Common myeloid progenitor, CD34-positive (primary cell): ENCODE measurements around the gene KRTAP5-2.

ENCODE experiments used
- CTCF ChIA-PET: fragments of 350-600 bp; sonication (Branson Sonifier 250); formaldehyde crosslinking; loops from one replicate; lab custom pipeline; 2021; ENCODE audit warnings: antibody characterized with exemption; lab: Charles Lee
- POLR2A ChIA-PET: fragments of 350-600 bp; sonication (Branson Sonifier 250); formaldehyde crosslinking; loops from one replicate; lab custom pipeline; 2021; ENCODE audit warnings: antibody characterized with exemption; lab: Charles Lee
- DNase-seq, 3 donors: peaks; one replicate each; pipeline versions ENCODE4 v3.0.0 to v3.0.0-alpha.2; 2013
- H3K27ac ChIP-seq, 2 experiments: 1 replicate in 1 of 2; 2 replicates in 1 of 2; pipeline ENCODE4 v1.7.0; 2013; ENCODE audit warnings: inconsistent platforms in 2 of 2, low read length in 2 of 2, mild to moderate bottlenecking in 2 of 2, low read depth in 1 of 2, moderate library complexity in 1 of 2; ENCODE audit not compliant: severe bottlenecking in 2 of 2, insufficient read depth in 1 of 2, poor library complexity in 1 of 2
- H3K27me3 ChIP-seq, 5 experiments: replicated peaks in 2 of 5; 1 replicate in 3 of 5; 2 replicates in 2 of 5; pipeline versions ENCODE4 v1.6.1 to v1.7.0; 2013; ENCODE audit warnings: low read length in 4 of 5, mild to moderate bottlenecking in 2 of 5, moderate library complexity in 2 of 5, inconsistent platforms in 1 of 5; ENCODE audit not compliant: insufficient read depth in 5 of 5, control insufficient read depth in 4 of 5
- H3K36me3 ChIP-seq, 4 experiments: 1 replicate in 2 of 4; 2 replicates in 2 of 4; pipeline versions ENCODE4 v1.6.1 to v1.7.0; 2013; ENCODE audit warnings: low read length in 3 of 4, control low read depth in 1 of 4, mild to moderate bottlenecking in 1 of 4; ENCODE audit not compliant: control insufficient read depth in 4 of 4, insufficient read depth in 4 of 4
- H3K4me1 ChIP-seq, 4 experiments: 1 replicate in 3 of 4; 2 replicates in 1 of 4; pipeline versions ENCODE4 v1.6.1 to v1.7.1; 2013; ENCODE audit warnings: low read length in 3 of 4, mild to moderate bottlenecking in 3 of 4, control low read depth in 1 of 4, inconsistent platforms in 1 of 4, moderate library complexity in 1 of 4; ENCODE audit not compliant: control insufficient read depth in 4 of 4, insufficient read depth in 4 of 4; ENCODE audit errors: control extremely low read depth in 1 of 4
- H3K4me3 ChIP-seq, 7 experiments: 1 replicate in 4 of 7; 2 replicates in 3 of 7; pipeline versions ENCODE4 v1.5.1 to v1.7.0; 2013; ENCODE audit warnings: mild to moderate bottlenecking in 7 of 7, low read length in 6 of 7, moderate library complexity in 6 of 7, inconsistent platforms in 2 of 7, low read depth in 2 of 7, control low read depth in 1 of 7; ENCODE audit not compliant: insufficient read depth in 4 of 7, control insufficient read depth in 1 of 7; ENCODE audit errors: extremely low read depth in 1 of 7
- H3K9me3 ChIP-seq, 5 experiments: 1 replicate in 4 of 5; 2 replicates in 1 of 5; pipeline versions ENCODE4 v1.6.1 to v1.7.1; 2013; ENCODE audit warnings: low read length in 4 of 5, mild to moderate bottlenecking in 2 of 5, inconsistent platforms in 1 of 5, low read depth in 1 of 5, moderate library complexity in 1 of 5; ENCODE audit not compliant: control insufficient read depth in 4 of 5, insufficient read depth in 2 of 5; ENCODE audit errors: control extremely low read depth in 1 of 5
- WGBS: methylation state at CpG from one replicate; pipeline ENCODE4 v1.1.5; 2013; ENCODE audit not compliant: insufficient coverage; 5-methylcytosine and 5-hydroxymethylcytosine counted together

The KRTAP5-2 gene

GRCh38 chr11:1570001-1570453 is 28.1 kb downstream of the KRTAP5-2 start:
- Histone ChIP-seq H3K27ac (no peak overlapping the region), H3K4me1 (peaks cover 0 to 30% (median 20%) of the 10 kb centered on the region in 4 experiments), H3K4me3 (no peak overlapping the region), H3K36me3 (no peaks in the 10 kb centered on the region), H3K27me3 (peaks cover 0 to 89% (median 27%) of the 10 kb centered on the region in 5 experiments), H3K9me3 (no peaks in the 10 kb centered on the region)
- DNase-seq, result no peak
- ChIA-PET CTCF (interaction anchor here (1.0 to 1.5 kb wide), 3 partner anchors 10 to 26 kb away, joined by 4 to 7 read pairs (median 4); no protein-coding TSS in a partner anchor), POLR2A (no interaction called here)
- WGBS, result 81% methylated on average over 6 of the region's 11 CpGs

- CTCF ChIA-PET, result interaction anchor here (1.0 to 1.5 kb wide), 3 partner anchors 10 to 25 kb away, joined by 4 to 7 read pairs (median 4); no protein-coding TSS in a partner anchor
- no peak overlapping the region for H3K27ac ChIP-seq
- no peak overlapping the region for H3K4me3 ChIP-seq
- H3K4me1 ChIP-seq, result peaks cover 0 to 28% (median 17%) of the 10 kb centered on the region in 4 experiments
- H3K27me3 ChIP-seq, result peaks cover 0 to 90% (median 30%) of the 10 kb centered on the region in 5 experiments
- POLR2A ChIA-PET, result interaction anchor here (1.7 kb wide), 1 partner anchor 9 kb away, joined by 3 read pairs; no protein-coding TSS in a partner anchor
- no peak for DNase-seq
- no peaks in the 10 kb centered on the region for H3K9me3 ChIP-seq
- 73% methylated on average over 14 of the region's 14 CpGs for WGBS
- H3K36me3 ChIP-seq, result no peaks in the 10 kb centered on the region
Measured at GRCh38 chr11:1569251-1569780, 28.8 kb downstream of the KRTAP5-2 start.

- no peak overlapping the region for H3K4me3 ChIP-seq
- peaks cover 0 to 90% (median 23%) of the 10 kb centered on the region in 5 experiments for H3K27me3 ChIP-seq
- ChIA-PET CTCF (no interaction called here), POLR2A (interaction anchor here (0.6 to 1.7 kb wide), 2 partner anchors 9 to 39 kb away, joined by 3 to 4 read pairs; no protein-coding TSS in a partner anchor)
- WGBS, result 42% methylated on average over 10 of the region's 13 CpGs
- H3K9me3 ChIP-seq, result no peaks in the 10 kb centered on the region
- no peak overlapping the region for H3K27ac ChIP-seq
- H3K36me3 ChIP-seq, result no peaks in the 10 kb centered on the region
- peak; percentile 51 to 76 (median 68) for DNase-seq
- peaks cover 0 to 20% (median 12%) of the 10 kb centered on the region in 4 experiments for H3K4me1 ChIP-seq
Measured at GRCh38 chr11:1568441-1568911, 29.6 kb downstream of the KRTAP5-2 start.

DNA sequence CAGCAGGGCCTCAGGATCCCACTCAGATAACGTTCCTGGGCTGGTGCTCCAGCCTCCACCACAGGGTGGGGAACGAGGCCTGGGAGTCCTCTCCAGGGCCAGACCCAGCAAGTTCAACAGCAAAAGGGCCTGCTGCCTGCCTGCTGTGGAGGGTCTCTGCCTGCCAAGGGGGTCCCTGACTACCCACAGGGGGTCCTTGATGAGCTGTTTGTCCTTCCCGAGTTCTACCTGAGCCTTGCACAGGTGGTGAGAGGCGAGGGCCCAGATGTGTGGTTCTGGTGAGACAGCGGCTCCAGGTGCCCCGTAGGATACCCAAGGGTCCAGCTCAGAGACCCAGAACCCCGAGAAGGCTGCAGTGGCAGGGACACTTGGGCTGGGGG is 30.4 kb downstream of the KRTAP5-2 start:
- ChIA-PET POLR2A (interaction anchor here (0.6 kb wide), 1 partner anchor 40 kb away, joined by 4 read pairs; no protein-coding TSS in a partner anchor), CTCF (no interaction called here)
- no peak overlapping the region for H3K4me3 ChIP-seq
- peaks cover 0 to 90% (median 23%) of the 10 kb centered on the region in 5 experiments for H3K27me3 ChIP-seq
- H3K9me3 ChIP-seq, result no peaks in the 10 kb centered on the region
- peaks cover 0 to 13% (median 10%) of the 10 kb centered on the region in 4 experiments for H3K4me1 ChIP-seq
- H3K36me3 ChIP-seq, result no peaks in the 10 kb centered on the region
- DNase-seq, result no peak
- 88% methylated on average over 7 of the region's 7 CpGs for WGBS
- H3K27ac ChIP-seq, result no peak overlapping the region

- H3K4me1 ChIP-seq, result peaks cover 0 to 9% (median 8%) of the 10 kb centered on the region in 4 experiments
- no peak for DNase-seq
- CTCF ChIA-PET, result no interaction called here
- POLR2A ChIA-PET, result interaction anchor here (0.5 kb wide), 1 partner anchor 9 kb away, joined by 3 read pairs; no protein-coding TSS in a partner anchor
- peaks cover 0 to 89% (median 23%) of the 10 kb centered on the region in 5 experiments for H3K27me3 ChIP-seq
- H3K36me3 ChIP-seq, result no peaks in the 10 kb centered on the region
- no peaks in the 10 kb centered on the region for H3K9me3 ChIP-seq
- no peak overlapping the region for H3K4me3 ChIP-seq
- 86% methylated on average over 13 of the region's 13 CpGs for WGBS
- H3K27ac ChIP-seq, result no peak overlapping the region
Measured at GRCh38 chr11:1567052-1567720, 30.9 kb downstream of the KRTAP5-2 start.

DNA sequence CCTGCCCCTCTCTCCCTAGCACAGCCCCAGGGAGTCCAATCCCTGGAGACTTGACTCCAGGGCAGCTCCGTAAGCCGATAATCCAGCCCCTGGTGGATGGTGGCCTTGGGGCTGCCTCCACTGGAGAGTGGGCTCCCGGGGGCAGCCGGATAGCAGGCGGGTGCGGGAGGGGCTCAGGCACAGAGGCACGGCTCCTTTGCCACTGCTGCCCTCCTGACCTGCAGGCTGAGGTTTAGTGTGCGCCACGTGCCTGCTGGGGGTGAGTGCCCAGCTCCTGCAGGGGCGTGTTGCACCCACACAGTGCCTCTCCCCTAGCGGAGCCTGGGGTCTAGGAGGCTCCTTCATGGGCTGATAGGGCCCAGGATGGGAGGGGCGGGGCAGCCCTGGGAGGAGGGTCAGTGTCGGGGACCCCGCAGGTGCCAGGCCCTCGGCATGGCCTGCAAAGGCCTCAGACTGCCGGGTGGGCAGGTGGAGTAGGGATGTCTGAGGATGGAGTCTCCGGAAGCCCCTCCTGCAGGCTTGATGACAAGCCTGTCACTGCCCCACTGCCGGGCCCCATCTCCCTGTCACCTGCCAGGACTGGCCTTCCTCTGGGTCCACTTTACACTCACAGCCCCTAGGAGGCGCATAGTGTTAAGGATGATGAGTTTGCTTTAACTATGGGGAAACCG is 31.6 kb downstream of the KRTAP5-2 start:
- Histone ChIP-seq H3K4me3 (no peak overlapping the region), H3K4me1 (peaks cover 0 to 9% (median 8%) of the 10 kb centered on the region in 4 experiments), H3K27ac (no peak overlapping the region), H3K9me3 (no peaks in the 10 kb centered on the region), H3K27me3 (peaks cover 0 to 95% (median 23%) of the 10 kb centered on the region in 5 experiments), H3K36me3 (no peaks in the 10 kb centered on the region)
- POLR2A ChIA-PET, result interaction anchor here (0.5 to 0.7 kb wide), 2 partner anchors 9 to 22 kb away, joined by 3 read pairs; no protein-coding TSS in a partner anchor
- DNase-seq, result no peak
- CTCF ChIA-PET, result interaction anchor here (0.6 to 2.6 kb wide), 4 partner anchors 8 to 402 kb away, joined by 3 to 20 read pairs (median 4); no protein-coding TSS in a partner anchor
- 80% methylated on average over 15 of the region's 20 CpGs for WGBS
